DOHH2 (cell line): ENCODE results near the gene STX18.

Experiments
- H3F3A ChIP-seq: fragments of 200-600 bp; sonication (generic), shearing (Covaris generic); 2 replicates; pipeline ENCODE4 v1.6.0; 2016; ENCODE audit warnings: antibody characterized with exemption, mild to moderate bottlenecking; ENCODE audit not compliant: control insufficient read depth, insufficient read depth
- H3K27ac ChIP-seq: fragments of 200-600 bp; sonication (generic); 2 replicates; pipeline ENCODE4 v1.5.1; 2014; ENCODE audit warnings: low read depth, mild to moderate bottlenecking, low read length, moderate library complexity
- H3K27me3 ChIP-seq: fragments of 200-600 bp; sonication (generic); 2 replicates; pipeline ENCODE4 v1.6.1; 2014; ENCODE audit warnings: mild to moderate bottlenecking, low read length, mixed read lengths; ENCODE audit not compliant: control insufficient read depth
- H3K36me3 ChIP-seq: fragments of 200-600 bp; sonication (generic); 2 replicates; pipeline ENCODE4 v1.6.1; 2014; ENCODE audit warnings: mild to moderate bottlenecking, low read length, moderate library complexity, mixed read lengths; ENCODE audit not compliant: control insufficient read depth
- H3K4me1 ChIP-seq: fragments of 200-600 bp; sonication (generic); 2 replicates; pipeline ENCODE4 v1.6.1; 2014; ENCODE audit warnings: mild to moderate bottlenecking, low read length, mixed read lengths; ENCODE audit not compliant: control insufficient read depth
- H3K4me2 ChIP-seq: fragments of 200-600 bp; sonication (generic); 2 replicates; pipeline ENCODE4 v1.6.0; 2014; ENCODE audit warnings: mild to moderate bottlenecking, low read length, moderate library complexity
- H3K4me3 ChIP-seq: fragments of 200-600 bp; sonication (generic); 2 replicates; pipeline ENCODE4 v1.5.1; 2014; ENCODE audit warnings: mild to moderate bottlenecking, low read length, mixed read lengths
- H3K79me2 ChIP-seq: fragments of 200-600 bp; sonication (generic); 2 replicates; pipeline ENCODE4 v1.6.1; 2014; ENCODE audit warnings: mild to moderate bottlenecking, low read length, mixed read lengths; ENCODE audit not compliant: control insufficient read depth
- H3K9me2 ChIP-seq: fragments of 200-600 bp; sonication (generic); replicated peaks from 2 replicates; pipeline ENCODE4 v1.6.1; 2014; ENCODE audit warnings: mild to moderate bottlenecking, low read length, mixed read lengths; ENCODE audit not compliant: control insufficient read depth
- H3K9me3 ChIP-seq: fragments of 200-600 bp; sonication (generic); 2 replicates; pipeline ENCODE4 v1.6.1; 2014; ENCODE audit warnings: antibody characterized with exemption, low read length, mixed read lengths; ENCODE audit not compliant: control insufficient read depth, insufficient read depth
- H4K20me1 ChIP-seq: fragments of 200-600 bp; sonication (generic); 2 replicates; pipeline ENCODE4 v1.6.0; 2014; ENCODE audit warnings: low read depth, mild to moderate bottlenecking, antibody characterized with exemption, low read length, moderate library complexity; ENCODE audit not compliant: control insufficient read depth, insufficient read depth
- CTCF ChIP-seq: fragments of 200-600 bp; sonication (generic); IDR thresholded peaks from one replicate; pipeline ENCODE4 v1.5.1; 2014; ENCODE audit warnings: antibody characterized with exemption, mild to moderate bottlenecking, low read depth, low read length; ENCODE audit not compliant: poor library complexity, severe bottlenecking
- EZH2phosphoT487 ChIP-seq: fragments of 200-600 bp; sonication (generic); IDR thresholded peaks from 2 replicates; pipeline ENCODE4 v1.6.1; 2017; ENCODE audit warnings: borderline replicate concordance, mild to moderate bottlenecking, antibody characterized with exemption, low read length, moderate library complexity, mixed read lengths

STX18 gene

GRCh38 chr4:4412641-4413372 is 129.0 kb downstream of the STX18 start:
- Histone ChIP-seq H3K27me3 (no peaks in the 10 kb centered on the region), H3K79me2 (no peaks in the 10 kb centered on the region), H4K20me1 (no peaks in the 10 kb centered on the region), H3F3A (no peaks in the 10 kb centered on the region), H3K4me1 (no peaks in the 10 kb centered on the region), H3K9me3 (no peaks in the 10 kb centered on the region), H3K27ac (no peak overlapping the region), H3K4me3 (no peak overlapping the region), H3K36me3 (no peaks in the 10 kb centered on the region), H3K9me2 (no peaks in the 10 kb centered on the region), H3K4me2 (no peak overlapping the region)
- no peak for TF ChIP-seq CTCF
- TF ChIP-seq EZH2phosphoT487, result no peak

- no peaks in the 10 kb centered on the region for H3K79me2 ChIP-seq
- H3K9me3 ChIP-seq, result no peaks in the 10 kb centered on the region
- H3K4me1 ChIP-seq, result no peaks in the 10 kb centered on the region
- H3K27me3 ChIP-seq, result no peaks in the 10 kb centered on the region
- no peak for TF ChIP-seq EZH2phosphoT487
- no peak for TF ChIP-seq CTCF
- no peaks in the 10 kb centered on the region for H3K9me2 ChIP-seq
- H3K4me3 ChIP-seq, result no peak overlapping the region
- H4K20me1 ChIP-seq, result no peaks in the 10 kb centered on the region
- no peaks in the 10 kb centered on the region for H3F3A ChIP-seq
- no peaks in the 10 kb centered on the region for H3K36me3 ChIP-seq
- H3K4me2 ChIP-seq, result no peak overlapping the region
- no peak overlapping the region for H3K27ac ChIP-seq
These were observed 129.9 kb downstream of the STX18 start for GRCh38 chr4:4411906-4412305.

DNA sequence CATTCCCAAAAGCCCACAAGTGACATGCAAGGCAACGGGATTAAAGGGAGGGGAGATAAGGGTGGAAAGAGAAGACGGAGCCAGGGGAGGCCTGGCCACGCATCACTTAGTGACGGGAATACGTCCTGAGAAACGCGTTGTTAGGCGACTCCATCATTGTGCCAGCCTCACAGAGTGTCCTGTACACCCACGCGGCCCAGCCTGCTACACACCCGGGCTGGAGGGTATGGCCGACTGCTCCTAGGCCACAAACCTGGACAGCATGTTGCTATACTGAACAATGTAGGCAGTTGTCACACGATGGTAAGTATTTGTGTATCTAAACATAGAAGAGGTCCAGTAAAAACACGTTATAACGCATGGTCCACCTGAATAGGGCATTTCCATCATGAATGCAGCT is 131.6 kb downstream of the STX18 start:
- Histone ChIP-seq H3F3A (no peaks in the 10 kb centered on the region), H3K9me2 (no peaks in the 10 kb centered on the region), H3K27ac (no peak overlapping the region), H3K4me2 (no peak overlapping the region), H3K4me1 (no peaks in the 10 kb centered on the region), H3K36me3 (no peaks in the 10 kb centered on the region), H3K9me3 (no peaks in the 10 kb centered on the region), H3K27me3 (no peaks in the 10 kb centered on the region), H4K20me1 (no peaks in the 10 kb centered on the region), H3K4me3 (no peak overlapping the region), H3K79me2 (no peaks in the 10 kb centered on the region)
- TF ChIP-seq EZH2phosphoT487, result no peak
- no peak for TF ChIP-seq CTCF
